HG03103 (cell line): ENCODE results near the gene OOEP.

Experiments
- ATAC-seq: cut with Tn5 transposase; IDR thresholded peaks from one replicate; pipeline ENCODE4 v1.9.1; 2021; ENCODE audit warnings: low read depth; ENCODE audit not compliant: unreplicated experiment

The OOEP gene

DNA sequence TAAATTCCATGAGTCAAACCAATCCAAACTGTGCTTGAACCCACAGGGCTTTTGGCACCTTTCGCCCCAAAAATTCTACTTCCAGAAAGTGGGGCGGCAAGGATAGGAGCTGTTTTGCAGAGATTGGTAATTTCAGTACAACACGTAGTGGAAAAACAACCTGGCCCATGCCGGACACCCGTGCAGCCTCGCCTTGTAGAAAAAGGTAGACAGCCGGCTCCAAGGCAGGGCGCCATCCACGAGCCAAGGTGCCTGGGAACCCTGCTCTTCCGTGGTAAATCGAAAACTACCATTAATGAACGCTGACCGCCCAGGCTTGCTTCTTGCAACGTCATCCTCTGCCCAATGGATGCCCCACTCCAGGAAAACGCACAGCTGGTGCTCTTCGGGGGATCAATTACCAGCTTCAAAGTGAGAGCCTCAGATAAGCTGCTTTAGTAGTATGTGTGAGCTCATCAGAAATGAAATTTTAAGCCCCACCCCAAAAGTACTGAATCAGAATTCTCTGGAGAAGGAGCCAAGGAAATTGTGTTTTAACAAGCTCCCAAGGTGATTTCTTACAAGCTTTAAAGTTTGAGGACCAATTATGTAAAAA is 1.8 kb downstream of the OOEP start:
- no peak for ATAC-seq

DNA sequence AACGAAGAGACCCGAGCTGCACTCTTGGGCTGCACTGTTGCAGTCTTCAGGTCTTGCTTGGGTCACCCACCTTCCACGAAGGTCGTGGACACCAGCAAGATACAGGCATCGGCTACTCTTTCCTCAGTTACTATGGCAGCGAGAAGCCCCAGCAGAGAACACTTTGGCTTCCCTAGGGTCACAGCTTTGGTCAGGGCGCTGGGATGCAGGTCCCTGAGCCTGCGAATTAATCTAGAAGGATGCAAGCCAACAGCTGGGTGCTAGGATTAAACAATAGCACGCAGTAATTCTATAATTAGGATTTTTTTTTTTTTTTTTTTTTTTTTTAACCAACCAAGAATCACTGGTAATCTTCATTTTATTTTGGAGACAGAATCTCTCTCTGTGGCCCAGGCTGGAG is 5.1 kb downstream of the OOEP start:
- no peak for ATAC-seq

DNA sequence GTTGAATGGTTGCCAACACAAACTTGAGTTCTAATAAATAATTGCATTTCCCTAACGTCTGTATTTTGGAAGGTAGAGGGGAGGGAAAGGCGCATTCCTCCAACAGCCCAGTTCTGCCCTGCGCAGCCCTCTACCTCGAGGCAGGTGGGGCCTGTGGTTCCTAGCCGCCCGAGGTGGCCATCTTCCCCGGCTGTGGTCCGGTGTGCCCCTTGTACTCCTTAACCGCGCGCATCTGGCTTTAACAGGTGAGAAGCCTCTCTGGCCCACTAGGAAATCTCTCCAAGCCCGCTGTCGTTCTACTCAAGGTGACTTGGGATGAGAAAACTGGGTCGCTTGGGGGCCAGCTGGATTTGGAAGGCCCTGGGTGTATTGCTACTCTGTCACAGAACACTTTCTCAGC is 5.6 kb downstream of the OOEP start:
- ATAC-seq: no peak

DNA sequence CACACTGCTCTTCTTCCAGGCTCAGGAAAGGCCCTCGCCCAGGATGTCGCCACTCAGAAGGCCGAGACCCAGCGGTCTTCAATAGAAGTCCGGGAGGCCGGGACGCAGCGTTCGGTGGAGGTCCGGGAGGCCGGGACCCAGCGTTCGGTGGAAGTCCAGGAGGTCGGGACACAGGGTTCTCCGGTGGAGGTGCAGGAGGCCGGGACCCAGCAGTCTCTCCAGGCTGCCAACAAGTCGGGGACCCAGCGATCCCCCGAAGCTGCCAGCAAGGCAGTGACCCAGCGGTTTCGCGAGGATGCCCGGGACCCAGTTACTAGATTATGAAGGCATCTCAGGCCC is 6.2 kb downstream of the OOEP start:
- no peak for ATAC-seq

DNA sequence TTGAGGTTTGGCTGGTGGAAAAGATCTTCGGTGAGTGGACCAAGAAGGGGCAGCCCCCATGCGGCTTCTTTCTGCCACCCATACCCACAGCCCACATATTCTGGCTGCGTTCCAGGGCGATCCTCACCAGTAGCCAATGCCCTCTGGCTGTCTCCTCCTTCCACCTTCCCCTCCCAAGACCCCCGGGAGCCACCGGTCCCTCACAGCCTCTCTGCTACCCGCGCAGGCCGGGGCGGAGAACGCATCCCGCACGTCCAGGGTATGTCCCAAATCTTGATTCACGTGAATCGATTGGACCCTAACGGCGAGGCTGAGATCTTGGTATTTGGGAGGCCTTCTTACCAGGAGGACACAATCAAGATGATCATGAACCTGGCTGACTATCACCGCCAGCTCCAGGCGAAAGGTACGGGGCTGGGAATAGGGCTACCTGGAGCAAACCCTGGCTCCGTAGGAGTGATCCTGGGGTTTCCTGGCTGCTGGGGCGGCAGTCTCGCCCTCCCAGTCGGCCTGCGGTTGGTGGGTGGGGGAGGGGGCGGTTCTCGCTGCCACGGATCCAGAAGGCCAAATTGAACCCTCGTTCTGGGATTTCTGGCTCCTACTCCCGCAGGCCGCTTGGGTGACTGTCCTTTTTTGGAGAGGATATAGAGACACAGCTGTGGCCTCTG is 6.7 kb downstream of the OOEP start:
- ATAC-seq: no peak

DNA sequence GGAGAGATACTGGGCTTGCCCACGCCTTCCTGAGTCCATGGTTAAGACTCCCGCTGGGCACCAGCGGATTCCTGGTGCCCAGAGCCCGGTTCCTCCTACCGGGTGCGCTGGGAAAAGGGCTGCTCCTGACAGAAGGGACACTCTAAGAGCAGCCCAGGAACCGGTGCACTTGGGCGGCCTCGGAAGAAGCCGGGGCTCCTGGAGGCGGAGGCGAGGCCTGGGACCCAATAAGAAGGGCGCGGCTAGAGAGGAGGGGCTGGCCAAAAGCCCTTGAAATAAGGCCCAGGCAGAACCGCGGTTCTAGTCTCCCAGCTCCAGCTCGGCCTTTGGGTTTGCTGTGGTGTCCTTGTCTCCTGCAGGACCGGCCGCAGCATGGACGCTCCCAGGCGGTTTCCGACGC is 7.3 kb downstream of the OOEP start, which contains the start of gene KHDC3L:
TSS of gene KHDC3L (plus strand) at position 301 of the 400 bp plus-strand sequence. CDS start at position 373, 72 bp downstream.
- ATAC-seq: no peak

DNA sequence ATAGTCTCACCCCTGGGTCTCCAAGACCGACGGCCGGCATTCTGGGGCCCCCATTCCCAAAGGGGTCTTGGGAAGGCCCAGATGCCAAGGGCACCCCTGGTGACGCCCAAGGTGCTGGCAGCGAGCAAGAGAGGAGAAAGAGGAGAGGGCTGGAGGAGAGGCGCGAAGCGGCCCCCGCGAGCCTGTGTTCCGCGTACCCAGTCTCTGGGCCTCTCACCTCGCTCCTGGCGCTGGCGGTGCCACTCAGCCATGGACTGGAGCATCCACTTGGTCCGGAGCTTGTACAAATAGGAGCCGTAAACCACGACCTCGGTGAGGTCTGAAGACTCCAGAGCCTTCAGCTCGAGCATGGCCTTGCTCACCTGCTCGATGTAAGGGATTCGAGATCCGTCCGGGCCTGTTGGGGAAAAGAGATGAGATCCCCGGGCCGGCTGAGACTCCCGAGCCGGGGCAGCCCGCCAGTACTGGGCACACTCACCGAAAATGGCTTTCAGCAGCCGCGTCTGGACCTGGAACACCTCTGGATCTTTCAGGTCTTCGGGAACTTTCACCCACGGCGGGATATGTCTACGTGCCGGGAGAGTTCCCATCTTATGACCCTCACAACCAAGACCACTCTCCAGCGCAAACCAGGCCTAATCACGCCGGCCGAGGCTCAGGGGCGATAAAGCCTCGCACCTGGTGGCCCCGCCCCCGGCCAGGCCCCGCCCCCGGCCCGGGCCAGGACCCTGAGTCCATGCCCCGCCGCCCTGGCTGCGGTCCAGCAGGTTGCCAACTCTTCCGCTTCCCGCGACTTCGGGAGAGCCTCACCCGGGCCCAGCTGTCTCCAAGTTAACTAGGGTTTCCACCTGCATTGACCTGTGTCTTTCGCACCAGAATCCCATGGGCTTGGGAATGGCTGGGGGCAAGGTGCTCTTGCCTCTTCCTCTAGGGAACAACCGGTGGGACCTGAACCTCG is 15.8 kb downstream of the OOEP start, which contains the start of gene DPPA5:
TSS of gene DPPA5 (minus strand) at position 641 of the 958 bp plus-strand sequence. CDS start at position 590, 51 bp downstream.
- no peak for ATAC-seq

DNA sequence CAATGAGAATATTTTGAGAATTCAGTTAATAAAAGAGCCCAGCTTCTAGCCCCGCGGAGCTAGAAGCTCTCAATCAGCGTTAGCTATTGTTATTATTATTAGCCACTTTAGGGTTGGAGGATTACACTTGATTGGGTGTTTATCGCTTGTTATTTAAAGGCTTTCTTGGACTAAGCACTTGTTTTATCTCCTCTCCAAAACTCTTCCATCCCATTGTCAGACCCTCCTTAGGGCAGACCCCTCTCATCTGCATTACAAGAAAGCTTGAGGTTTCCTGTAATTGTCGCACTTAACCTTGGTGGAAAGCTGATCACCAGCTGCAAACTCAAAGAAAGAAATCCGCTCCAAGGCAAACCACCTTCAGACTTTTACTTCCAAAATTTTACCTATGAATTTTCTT is 20.4 kb downstream of the OOEP start:
- no peak for ATAC-seq

DNA sequence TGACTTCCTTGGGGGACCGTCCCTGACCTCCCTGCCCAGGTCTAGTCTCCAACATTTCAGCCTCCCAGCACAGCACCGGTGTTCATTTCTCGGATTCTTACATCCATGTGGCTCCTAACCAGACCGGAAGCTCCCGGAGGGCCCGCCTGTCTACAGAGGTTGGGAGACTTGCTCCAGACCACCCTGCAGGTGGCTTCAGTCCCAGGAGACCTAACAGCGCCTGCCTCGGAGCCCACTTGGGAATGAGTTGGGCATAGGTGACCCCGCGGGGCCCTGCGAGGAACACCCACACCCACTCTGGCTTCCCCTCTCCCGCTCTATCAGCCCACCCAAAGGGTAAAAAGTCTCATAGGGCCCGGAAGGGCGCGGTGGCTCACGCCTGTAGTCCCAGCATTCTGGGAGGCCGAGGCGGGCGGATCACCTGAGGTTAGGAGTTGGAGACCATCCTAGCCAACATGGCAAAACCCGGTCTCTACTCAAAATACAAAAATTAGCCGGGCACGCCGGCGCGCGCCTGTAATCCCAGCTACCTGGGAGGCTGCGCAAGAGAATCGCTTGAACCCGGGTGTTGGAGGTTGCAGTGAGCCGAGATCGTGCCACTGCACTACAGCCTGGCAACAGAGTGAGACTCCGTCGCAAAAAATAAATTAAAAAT is 21.0 kb downstream of the OOEP start:
- no peak for ATAC-seq

DNA sequence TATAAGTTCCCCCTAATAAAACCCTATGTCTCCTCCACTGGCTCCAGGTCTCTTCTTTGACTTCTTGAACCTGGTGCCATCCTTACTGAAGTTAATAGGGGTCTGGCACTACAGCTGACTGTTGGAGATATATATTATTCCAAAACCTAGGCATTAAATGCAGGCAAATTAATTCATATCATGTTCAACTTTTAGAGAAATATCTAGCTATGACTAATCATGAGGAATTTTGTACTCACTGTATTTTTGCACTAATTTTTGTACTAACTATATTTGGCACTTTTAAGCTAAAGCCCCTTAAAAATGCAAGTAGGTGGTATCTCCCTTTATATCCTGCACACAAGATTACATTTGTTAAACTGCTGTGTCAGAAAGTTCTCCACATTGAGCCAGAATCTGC is 26.5 kb downstream of the OOEP start:
- no peak for ATAC-seq

DNA sequence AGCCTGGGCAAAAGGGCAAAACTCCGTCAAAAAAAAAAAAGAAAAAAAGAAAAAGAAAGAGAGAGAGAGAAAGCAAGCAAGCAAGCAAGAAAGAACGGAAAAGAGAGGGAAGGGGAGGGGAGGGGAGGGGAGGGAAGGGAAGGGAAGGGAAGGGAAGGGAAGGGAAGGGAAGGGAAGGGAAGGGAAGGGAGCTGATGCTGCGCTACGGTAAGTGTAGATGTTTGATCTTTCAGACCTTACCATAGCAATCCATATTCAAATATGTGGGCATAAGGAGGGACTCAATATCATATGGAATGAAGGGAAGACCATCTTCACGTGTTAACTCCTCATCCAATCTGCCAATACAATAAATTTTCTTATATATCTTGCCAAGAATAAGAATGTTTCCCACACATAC is 27.5 kb downstream of the OOEP start:
- ATAC-seq: no peak

DNA sequence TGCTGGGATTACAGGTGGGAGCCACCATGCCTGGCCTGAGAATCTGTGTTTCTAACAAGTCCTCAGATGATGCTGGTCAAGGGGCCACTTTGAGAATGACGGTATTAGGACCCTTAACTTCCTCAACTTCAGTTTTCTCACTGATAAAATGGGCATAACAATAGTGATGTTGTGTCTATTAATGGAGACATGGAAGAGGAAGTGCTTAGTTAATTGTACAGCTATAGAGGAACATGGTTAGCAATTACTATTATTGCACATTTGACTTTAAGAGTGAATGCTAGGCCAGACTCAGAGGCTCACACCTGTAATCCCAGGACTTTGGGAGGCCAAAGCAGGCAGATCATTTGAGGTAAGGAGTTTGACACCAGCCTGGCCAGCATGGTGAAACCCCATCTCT is 28.4 kb downstream of the OOEP start:
- ATAC-seq: no peak

DNA sequence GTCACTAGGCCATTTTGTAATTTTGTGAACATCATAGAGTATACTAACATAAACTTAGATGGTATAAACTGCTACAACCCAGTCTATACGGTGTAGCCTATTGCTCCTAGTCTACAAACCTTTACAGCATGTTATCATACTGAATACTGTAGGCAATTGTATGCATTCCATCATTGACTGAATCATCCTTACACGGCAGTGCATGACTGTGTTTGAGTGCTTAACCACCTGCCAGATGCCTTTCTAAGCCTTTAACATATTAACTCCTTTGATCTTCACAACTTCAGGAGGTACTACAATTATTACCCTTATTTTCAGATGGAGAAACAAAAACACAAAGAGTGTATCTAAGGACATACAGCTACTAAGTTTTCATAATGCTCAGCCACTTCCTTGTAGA is 29.6 kb downstream of the OOEP start:
- no peak for ATAC-seq

DNA sequence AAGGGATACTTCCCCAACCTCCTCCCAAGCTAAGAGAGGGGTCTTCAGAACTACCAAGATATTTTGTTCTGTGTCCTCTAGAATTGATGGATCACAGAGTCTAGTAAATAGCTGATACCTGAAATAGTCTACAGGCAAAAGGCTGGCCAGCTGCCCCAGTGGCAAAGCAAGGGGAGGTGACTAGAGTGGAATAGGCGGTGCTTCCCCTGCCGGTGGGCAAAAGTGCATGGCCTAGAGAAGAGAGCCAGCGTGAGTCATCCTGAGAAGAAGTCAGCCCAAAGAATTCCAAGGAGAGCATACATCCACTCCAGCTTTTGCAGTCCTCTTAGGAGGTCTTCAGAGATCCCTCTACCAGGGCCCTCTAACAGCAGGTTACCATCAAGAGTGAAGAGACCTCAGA is 30.4 kb downstream of the OOEP start:
- ATAC-seq: no peak

DNA sequence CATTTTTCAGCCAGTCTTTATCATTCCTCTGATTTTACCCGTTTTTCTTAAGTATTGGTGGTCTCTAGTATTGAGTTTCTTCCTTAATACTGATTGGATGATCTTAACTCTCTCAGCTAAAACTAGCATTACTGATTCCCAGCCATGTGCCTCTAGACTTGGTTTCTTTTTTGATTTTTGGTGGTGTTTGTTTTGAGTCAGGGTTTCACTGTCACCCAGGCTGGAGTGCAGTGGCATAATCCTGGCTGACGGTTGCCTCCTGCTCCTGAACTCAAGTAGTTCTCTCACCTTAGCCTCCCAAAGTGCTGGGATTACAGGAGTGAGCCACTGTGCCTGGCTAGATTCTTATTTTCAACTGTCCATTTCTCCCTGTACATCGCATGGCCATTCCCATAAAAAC is 40.5 kb downstream of the OOEP start:
- ATAC-seq: peak; percentile 64

DNA sequence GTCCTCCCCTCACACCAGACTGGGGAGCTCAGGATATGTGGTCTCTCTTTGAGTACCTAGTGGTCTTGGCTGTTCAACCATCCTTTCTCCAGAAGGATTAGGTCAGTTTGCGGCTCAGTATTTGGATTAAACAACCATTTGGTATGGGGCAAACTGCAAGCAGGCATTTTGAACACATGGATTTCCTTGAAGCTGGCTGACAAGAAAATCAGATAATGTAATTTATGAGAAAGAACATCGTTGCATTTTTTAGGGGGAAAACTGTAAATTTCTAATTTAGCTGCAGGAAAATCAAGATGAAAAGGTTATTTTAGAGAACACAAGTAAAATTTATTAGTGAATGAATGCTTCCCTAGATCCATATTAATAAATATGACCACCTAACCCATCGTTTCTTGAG is 40.9 kb downstream of the OOEP start:
- ATAC-seq: no peak

DNA sequence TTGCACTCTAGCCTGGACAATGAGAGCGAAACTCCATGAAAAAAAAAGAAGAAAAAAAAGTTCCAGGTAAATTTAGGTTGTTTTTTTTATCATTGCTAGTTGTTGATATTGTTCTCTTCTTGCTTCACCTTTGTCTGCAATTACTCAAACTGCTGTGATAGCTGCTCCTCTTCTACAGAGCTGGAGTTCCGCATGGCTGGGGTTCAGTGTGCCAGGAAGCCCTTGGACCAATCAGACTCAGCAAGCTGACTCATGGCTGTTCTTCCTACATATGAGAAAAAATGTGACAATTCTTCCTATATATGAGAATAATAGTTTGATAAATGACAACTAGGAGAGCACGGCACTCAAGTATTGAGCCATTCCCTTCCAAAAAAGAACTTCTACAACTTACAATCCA is 44.0 kb downstream of the OOEP start:
- ATAC-seq: no peak

DNA sequence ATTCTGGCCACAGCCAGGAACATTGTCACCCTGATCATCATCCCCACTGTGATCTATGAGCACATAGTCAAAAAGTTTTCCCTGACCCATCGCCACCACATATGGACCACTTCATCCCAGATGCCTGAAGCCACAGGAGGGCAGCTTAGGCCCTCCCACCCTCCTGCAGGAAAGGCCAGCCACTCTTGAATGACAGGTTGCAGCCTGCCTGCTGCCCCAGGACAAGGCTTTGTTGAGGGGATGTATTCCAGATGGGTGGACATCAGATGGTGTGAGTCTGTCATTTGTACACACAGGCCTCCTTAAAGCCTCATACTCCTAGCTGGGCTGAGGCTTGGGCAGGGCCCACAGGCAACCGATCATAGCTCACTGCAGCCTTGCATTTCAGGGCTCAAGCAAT is 46.4 kb downstream of the OOEP start:
- ATAC-seq: no peak
